CD14-positive monocyte (primary cell): ENCODE results near the gene HOXA13. TPM values are rescaled to one million over a fixed set of nuclear protein-coding genes. Genes with fewer than 3 reads are reported as not detected.

Source experiments
- DNase-seq, 3 donors: peaks; one replicate each; pipeline ENCODE4 v3.0.0-alpha.2; 2011 to 2022
- H2AFZ ChIP-seq: 2 replicates; pipeline ENCODE4 v1.6.0; 2012; ENCODE audit warnings: mild to moderate bottlenecking, low read depth, low read length, inconsistent platforms; ENCODE audit not compliant: insufficient read depth, poor library complexity, severe bottlenecking
- H3K27ac ChIP-seq, 2 donors: 1 replicate in 1 of 2; 2 replicates in 1 of 2; pipeline ENCODE4 v1.5.1; 2012 to 2013; ENCODE audit warnings: low read length in 2 of 2, control low read depth in 1 of 2, inconsistent platforms in 1 of 2, low read depth in 1 of 2, mild to moderate bottlenecking in 1 of 2
- H3K27me3 ChIP-seq, 2 donors: one replicate each; pipeline versions ENCODE4 v1.6.0 to v1.6.1; 2011 to 2013; ENCODE audit warnings: low read length in 2 of 2; ENCODE audit not compliant: control insufficient read depth in 2 of 2, insufficient read depth in 2 of 2
- H3K36me3 ChIP-seq, 2 donors: replicated peaks in 1 of 2; 1 replicate in 1 of 2; 2 replicates in 1 of 2; pipeline versions ENCODE4 v1.5.1 to v1.6.1; 2012 to 2013; ENCODE audit warnings: low read length in 2 of 2, control low read depth in 1 of 2, inconsistent platforms in 1 of 2, mild to moderate bottlenecking in 1 of 2; ENCODE audit not compliant: insufficient read depth in 2 of 2, control insufficient read depth in 1 of 2
- H3K4me1 ChIP-seq, 2 donors: 1 replicate in 1 of 2; 2 replicates in 1 of 2; pipeline versions ENCODE4 v1.5.1 to v1.6.1; 2012 to 2013; ENCODE audit warnings: low read length in 2 of 2, control low read depth in 1 of 2, inconsistent platforms in 1 of 2, mild to moderate bottlenecking in 1 of 2, moderate library complexity in 1 of 2; ENCODE audit not compliant: insufficient read depth in 2 of 2, control insufficient read depth in 1 of 2
- H3K4me2 ChIP-seq: replicated peaks from 2 replicates; pipeline ENCODE3; 2012; ENCODE audit warnings: low read length, moderate library complexity, mild to moderate bottlenecking; ENCODE audit not compliant: poor library complexity, severe bottlenecking; ENCODE audit errors: extremely low read depth
- H3K4me3 ChIP-seq, 3 experiments: fragments of 200-600 bp in 1 of 3; sonication (generic) in 1 of 3; replicated peaks in 1 of 3; 1 replicate in 2 of 3; 2 replicates in 1 of 3; pipeline ENCODE4 v1.5.1; 2011 to 2013; ENCODE audit warnings: low read length in 3 of 3, mild to moderate bottlenecking in 3 of 3, control low read depth in 2 of 3, low read depth in 2 of 3, inconsistent platforms in 1 of 3, moderate library complexity in 1 of 3
- H3K79me2 ChIP-seq: 2 replicates; pipeline ENCODE4 v1.6.0; 2012; ENCODE audit warnings: mild to moderate bottlenecking, control low read depth, inconsistent platforms, low read length, moderate library complexity; ENCODE audit not compliant: insufficient read depth
- H3K9ac ChIP-seq: 2 replicates; pipeline ENCODE4 v1.6.0; 2017; ENCODE audit warnings: low read length, mild to moderate bottlenecking; ENCODE audit not compliant: insufficient read depth, poor library complexity, severe bottlenecking
- H3K9me3 ChIP-seq, 2 donors: replicated peaks in 1 of 2; 1 replicate in 1 of 2; 2 replicates in 1 of 2; pipeline versions ENCODE4 v1.5.1 to v1.6.1; 2012 to 2013; ENCODE audit warnings: low read length in 2 of 2, control low read depth in 1 of 2; ENCODE audit not compliant: control insufficient read depth in 1 of 2, insufficient read depth in 1 of 2
- H4K20me1 ChIP-seq: 2 replicates; pipeline ENCODE4 v1.6.0; 2012; ENCODE audit warnings: mild to moderate bottlenecking, low read length, control low read depth, moderate library complexity; ENCODE audit not compliant: insufficient read depth
- H3K27ac Mint-ChIP-seq, 7 donors: one replicate each; pipeline ENCODE4 v1.8.0; 2020; ENCODE audit warnings: mild to moderate bottlenecking in 7 of 7, mixed read lengths in 7 of 7, moderate library complexity in 6 of 7, inconsistent platforms in 2 of 7
- H3K27me3 Mint-ChIP-seq, 3 donors: one replicate each; pipeline ENCODE4 v1.8.0; 2021 to 2022; ENCODE audit warnings: low read depth in 3 of 3, mild to moderate bottlenecking in 3 of 3, mixed read lengths in 3 of 3, moderate library complexity in 3 of 3, inconsistent platforms in 1 of 3
- H3K36me3 Mint-ChIP-seq, 2 donors: one replicate each; pipeline ENCODE4 v1.8.0; 2020; ENCODE audit warnings: mixed read lengths in 2 of 2, inconsistent platforms in 1 of 2, mild to moderate bottlenecking in 1 of 2
- H3K4me1 Mint-ChIP-seq: one replicate; pipeline ENCODE4 v1.8.0; 2020; ENCODE audit warnings: mild to moderate bottlenecking, mixed read lengths
- H3K4me3 Mint-ChIP-seq, 2 donors: one replicate each; pipeline ENCODE4 v1.8.0; 2020; ENCODE audit warnings: mild to moderate bottlenecking in 2 of 2, mixed read lengths in 2 of 2, moderate library complexity in 1 of 2
- H3K9me3 Mint-ChIP-seq, 7 donors: one replicate each; pipeline ENCODE4 v1.8.0; 2020 to 2022; ENCODE audit warnings: mixed read lengths in 7 of 7, mild to moderate bottlenecking in 6 of 7, moderate library complexity in 6 of 7, inconsistent platforms in 2 of 7
- WGBS: methylation state at CpG from one replicate; pipeline ENCODE4 v1.1.5; 2013; ENCODE audit warnings: missing lambda C conversion rate; ENCODE audit not compliant: insufficient coverage; 5-methylcytosine and 5-hydroxymethylcytosine counted together
- intact Hi-C, 2 donors: fragments of 100-400 bp; cut with micrococcal nuclease; formaldehyde crosslinking; loops; one replicate each; pipeline versions ENCODE4 v1.15.0 to v1.15.1; 2023
- polyA plus RNA-seq, 3 donors: library from polyadenylated mRNA; depleted of rRNA in 1 of 3; unstranded in 2 of 3; stranded (reverse) in 1 of 3; fragments of 300-500 nt in 2 of 3; fragments of >200 nt in 1 of 3; fragmentation: Illumina TruSeq in 2 of 3; gene quantifications; 1 replicate in 2 of 3; 2 replicates in 1 of 3; pipeline ENCODE4 v1.2.3, GENCODE V29; 2012 to 2021
- TF ChIP-seq, protein P1 (sequence below): fragments of 200-600 bp; IDR thresholded peaks from one replicate; pipeline ENCODE4 v1.8.0; 2022; ENCODE audit warnings: antibody characterized with exemption, mild to moderate bottlenecking

HOXA13 gene
- polyA plus RNA-seq, 3 donors: not detected

GRCh38 chr7:27146491-27147198 lies 53.2 kb downstream of the HOXA13 start:
- Histone ChIP-seq H3K4me2 (peak overlapping the region; percentile 50), H3K27ac (no peak overlapping the region), H4K20me1 (no peaks in the 10 kb centered on the region), H3K9me3 (peaks cover 26 to 36% of the 10 kb centered on the region in 2 donors), H3K4me3 (peak overlapping the region in 1 of 3 experiments; percentile 52), H3K9ac (no peak overlapping the region), H3K27me3 (peaks cover 51 to 87% of the 10 kb centered on the region in 2 donors), H3K36me3 (no peaks in the 10 kb centered on the region), H3K4me1 (peaks cover 29 to 35% of the 10 kb centered on the region in 2 donors), H3K79me2 (no peaks in the 10 kb centered on the region), H2AFZ (peak overlapping the region; percentile 25)
- DNase-seq: no peak
- TF ChIP-seq, protein P1, sequence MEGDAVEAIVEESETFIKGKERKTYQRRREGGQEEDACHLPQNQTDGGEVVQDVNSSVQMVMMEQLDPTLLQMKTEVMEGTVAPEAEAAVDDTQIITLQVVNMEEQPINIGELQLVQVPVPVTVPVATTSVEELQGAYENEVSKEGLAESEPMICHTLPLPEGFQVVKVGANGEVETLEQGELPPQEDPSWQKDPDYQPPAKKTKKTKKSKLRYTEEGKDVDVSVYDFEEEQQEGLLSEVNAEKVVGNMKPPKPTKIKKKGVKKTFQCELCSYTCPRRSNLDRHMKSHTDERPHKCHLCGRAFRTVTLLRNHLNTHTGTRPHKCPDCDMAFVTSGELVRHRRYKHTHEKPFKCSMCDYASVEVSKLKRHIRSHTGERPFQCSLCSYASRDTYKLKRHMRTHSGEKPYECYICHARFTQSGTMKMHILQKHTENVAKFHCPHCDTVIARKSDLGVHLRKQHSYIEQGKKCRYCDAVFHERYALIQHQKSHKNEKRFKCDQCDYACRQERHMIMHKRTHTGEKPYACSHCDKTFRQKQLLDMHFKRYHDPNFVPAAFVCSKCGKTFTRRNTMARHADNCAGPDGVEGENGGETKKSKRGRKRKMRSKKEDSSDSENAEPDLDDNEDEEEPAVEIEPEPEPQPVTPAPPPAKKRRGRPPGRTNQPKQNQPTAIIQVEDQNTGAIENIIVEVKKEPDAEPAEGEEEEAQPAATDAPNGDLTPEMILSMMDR: no peak
- H3K9me3 Mint-ChIP-seq: peaks cover 13 to 57% (median 42%) of the 10 kb centered on the region in 7 donors
- H3K4me1 Mint-ChIP-seq: peaks cover 36% of the 10 kb centered on the region
- peak overlapping the region in 1 of 2 donors; percentile 92 for H3K4me3 Mint-ChIP-seq
- no peak overlapping the region for H3K27ac Mint-ChIP-seq
- 77% methylated on average over 3 of the region's 5 CpGs for WGBS
- intact Hi-C loops: no loop called here
- peaks cover 74 to 91% (median 91%) of the 10 kb centered on the region in 3 donors for H3K27me3 Mint-ChIP-seq
- H3K36me3 Mint-ChIP-seq: peaks cover 11 to 23% of the 10 kb centered on the region in 2 donors

DNA sequence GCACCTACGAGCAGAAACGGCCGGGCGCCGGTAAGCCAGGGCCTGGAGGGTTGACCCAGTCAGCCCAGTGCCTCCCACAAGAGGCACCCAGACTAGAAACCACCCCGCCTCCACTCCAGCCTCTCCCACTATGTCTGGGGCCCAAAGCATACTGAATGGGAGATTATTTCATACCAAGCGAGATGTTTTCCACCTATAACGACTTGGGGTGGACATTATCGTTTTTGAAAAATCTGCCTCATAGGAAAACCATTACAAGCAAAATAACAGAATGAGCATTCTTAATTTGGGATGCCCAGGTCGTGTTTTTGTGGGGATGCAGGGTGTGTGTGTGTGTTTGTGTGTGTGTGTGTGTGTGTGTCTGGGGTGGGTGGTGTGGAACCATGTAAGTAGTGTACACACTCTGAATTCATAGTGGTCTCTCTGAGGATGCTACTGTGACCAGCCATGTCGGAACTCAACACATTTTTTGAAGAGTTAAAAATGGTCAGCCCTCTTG lies 53.9 kb downstream of the HOXA13 start:
- no peak overlapping the region for H3K4me2 ChIP-seq
- TF ChIP-seq, protein P1: no peak
- H2AFZ ChIP-seq: no peak overlapping the region
- Mint-ChIP-seq H3K4me1 (peaks cover 30% of the 10 kb centered on the region), H3K9me3 (peaks cover 13 to 51% (median 37%) of the 10 kb centered on the region in 7 donors), H3K4me3 (peak overlapping the region in 1 of 2 donors; percentile 92), H3K27me3 (peaks cover 67 to 87% (median 86%) of the 10 kb centered on the region in 3 donors), H3K36me3 (peaks cover 6 to 18% of the 10 kb centered on the region in 2 donors), H3K27ac (no peak overlapping the region)
- H3K27ac ChIP-seq: no peak overlapping the region
- 63% methylated on average over 7 of the region's 11 CpGs for WGBS
- intact Hi-C loops: no loop called here
- peaks cover 22 to 28% of the 10 kb centered on the region in 2 donors for H3K4me1 ChIP-seq
- no peak for DNase-seq
- H3K79me2 ChIP-seq: no peaks in the 10 kb centered on the region
- no peak overlapping the region for H3K9ac ChIP-seq
- H4K20me1 ChIP-seq: no peaks in the 10 kb centered on the region
- peaks cover 44 to 82% of the 10 kb centered on the region in 2 donors for H3K27me3 ChIP-seq
- peaks cover 26 to 30% of the 10 kb centered on the region in 2 donors for H3K9me3 ChIP-seq
- H3K36me3 ChIP-seq: no peaks in the 10 kb centered on the region
- H3K4me3 ChIP-seq: no peak overlapping the region
